H9 (cell line): Measurements from ENCODE around the gene KCNIP1. TPM values are rescaled to one million over a fixed set of nuclear protein-coding genes. Genes with fewer than 3 reads are reported as not detected.

Experiments used
- DNase-seq: peaks from one replicate; pipeline ENCODE4 v3.0.0-alpha.2; 2017
- H2AFZ ChIP-seq: one replicate; pipeline ENCODE4 v1.6.1; 2013; ENCODE audit warnings: mild to moderate bottlenecking, low read length, control low read depth, moderate library complexity
- H2AK5ac ChIP-seq: 2 replicates; pipeline ENCODE4 v1.6.1; 2013; ENCODE audit warnings: low read length, control low read depth, mixed read lengths; ENCODE audit not compliant: insufficient read length
- H2BK120ac ChIP-seq: one replicate; pipeline ENCODE4 v1.6.1; 2013; ENCODE audit warnings: low read depth, mild to moderate bottlenecking, low read length, control low read depth, inconsistent platforms; ENCODE audit not compliant: poor library complexity, severe bottlenecking
- H2BK12ac ChIP-seq: 2 replicates; pipeline ENCODE4 v1.6.1; 2013; ENCODE audit warnings: low read length, control low read depth, mixed read lengths, low read depth; ENCODE audit not compliant: insufficient read length
- H2BK15ac ChIP-seq: 2 replicates; pipeline ENCODE4 v1.6.1; 2013; ENCODE audit warnings: low read depth, low read length, control low read depth
- H2BK20ac ChIP-seq: one replicate; pipeline ENCODE4 v1.6.1; 2013; ENCODE audit warnings: low read depth, mild to moderate bottlenecking, low read length, control low read depth, inconsistent platforms; ENCODE audit not compliant: poor library complexity, severe bottlenecking
- H2BK5ac ChIP-seq: 2 replicates; pipeline ENCODE4 v1.6.1; 2013; ENCODE audit warnings: low read length, control low read depth, mixed read lengths; ENCODE audit not compliant: insufficient read length
- H3K14ac ChIP-seq: 2 replicates; pipeline ENCODE4 v1.6.1; 2013; ENCODE audit warnings: low read length, control low read depth; ENCODE audit not compliant: insufficient read depth
- H3K18ac ChIP-seq: 2 replicates; pipeline ENCODE4 v1.6.1; 2013; ENCODE audit warnings: low read depth, mild to moderate bottlenecking, mixed read lengths, low read length, control low read depth; ENCODE audit not compliant: insufficient read length
- H3K23ac ChIP-seq: 2 replicates; pipeline ENCODE4 v1.6.1; 2013; ENCODE audit warnings: low read length, control low read depth, mixed read lengths, low read depth; ENCODE audit not compliant: insufficient read length
- H3K23me2 ChIP-seq: 2 replicates; pipeline ENCODE4 v1.6.1; 2013; ENCODE audit warnings: low read depth, mild to moderate bottlenecking, mixed read lengths, low read length, control low read depth; ENCODE audit not compliant: insufficient read length, poor library complexity, severe bottlenecking
- H3K27ac ChIP-seq: 2 replicates; pipeline ENCODE4 v1.5.1; 2013; ENCODE audit warnings: low read length, control low read depth, mixed read lengths, low read depth; ENCODE audit not compliant: insufficient read length
- H3K27me3 ChIP-seq: 2 replicates; pipeline ENCODE4 v1.6.1; 2013; ENCODE audit warnings: low read length, control low read depth, inconsistent platforms; ENCODE audit not compliant: insufficient read depth
- H3K4ac ChIP-seq: 2 replicates; pipeline ENCODE4 v1.6.1; 2013; ENCODE audit warnings: low read depth, mild to moderate bottlenecking, control low read depth, inconsistent platforms, low read length, moderate library complexity
- H3K4me1 ChIP-seq: 2 replicates; pipeline ENCODE4 v1.6.1; 2013; ENCODE audit warnings: low read length, control low read depth, inconsistent platforms; ENCODE audit not compliant: insufficient read depth
- H3K4me2 ChIP-seq: 2 replicates; pipeline ENCODE4 v1.6.1; 2013; ENCODE audit warnings: low read length, control low read depth, mixed read lengths; ENCODE audit not compliant: insufficient read length, insufficient read depth
- H3K56ac ChIP-seq: 2 replicates; pipeline ENCODE4 v1.6.1; 2013; ENCODE audit warnings: low read depth, mild to moderate bottlenecking, mixed read lengths, low read length, control low read depth; ENCODE audit not compliant: insufficient read length
- H3K79me1 ChIP-seq: 2 replicates; pipeline ENCODE4 v1.6.1; 2013; ENCODE audit warnings: low read depth, mild to moderate bottlenecking, moderate library complexity, low read length, control low read depth, inconsistent platforms; ENCODE audit not compliant: insufficient read depth, poor library complexity, severe bottlenecking
- H3K79me2 ChIP-seq: 2 replicates; pipeline ENCODE4 v1.6.1; 2013; ENCODE audit warnings: low read length, control low read depth, inconsistent platforms; ENCODE audit not compliant: insufficient read depth
- H3K9ac ChIP-seq: 2 replicates; pipeline ENCODE4 v1.6.1; 2013; ENCODE audit warnings: low read length, control low read depth, mixed read lengths; ENCODE audit not compliant: insufficient read length; ENCODE audit errors: extremely low read depth
- H3K9me3 ChIP-seq: one replicate; pipeline ENCODE4 v1.6.1; 2013; ENCODE audit warnings: low read depth, low read length, inconsistent platforms; ENCODE audit not compliant: control insufficient read depth
- H3T11ph ChIP-seq: one replicate; pipeline ENCODE4 v1.6.1; 2013; ENCODE audit warnings: mild to moderate bottlenecking, low read length, control low read depth, inconsistent platforms
- H4K20me1 ChIP-seq: one replicate; pipeline ENCODE4 v1.6.1; 2013; ENCODE audit not compliant: control insufficient read depth, insufficient read length, insufficient read depth
- H4K5ac ChIP-seq: 2 replicates; pipeline ENCODE4 v1.6.1; 2013; ENCODE audit warnings: low read depth, mild to moderate bottlenecking, mixed read lengths, low read length, control low read depth; ENCODE audit not compliant: insufficient read length
- H4K8ac ChIP-seq: replicated peaks from 2 replicates; pipeline ENCODE4 v1.6.1; 2013; ENCODE audit warnings: low read length, control low read depth, mixed read lengths, low read depth; ENCODE audit not compliant: insufficient read length
- H4K91ac ChIP-seq: 2 replicates; pipeline ENCODE4 v1.6.1; 2013; ENCODE audit warnings: low read depth, mild to moderate bottlenecking, moderate library complexity, mixed read lengths, low read length, control low read depth; ENCODE audit not compliant: insufficient read length
- H3K27ac Mint-ChIP-seq, 3 experiments: 2 replicates in 2 of 3; 3 replicates in 1 of 3; pipeline ENCODE4 v1.8.0; 2020 to 2021; ENCODE audit warnings: mixed read lengths in 3 of 3, mild to moderate bottlenecking in 1 of 3, moderate library complexity in 1 of 3
- H3K27me3 Mint-ChIP-seq: 2 replicates; pipeline ENCODE4 v1.8.0; 2021; ENCODE audit warnings: low read depth, mild to moderate bottlenecking, moderate library complexity, mixed read lengths
- H3K36me3 Mint-ChIP-seq, 3 experiments: 2 replicates in 2 of 3; 3 replicates in 1 of 3; pipeline ENCODE4 v1.8.0; 2020 to 2021; ENCODE audit warnings: low read depth in 3 of 3, mixed read lengths in 3 of 3; ENCODE audit not compliant: insufficient read depth in 1 of 3
- H3K4me1 Mint-ChIP-seq, 2 experiments: 2 replicates each; pipeline ENCODE4 v1.8.0; 2020; ENCODE audit warnings: mixed read lengths in 2 of 2
- H3K4me3 Mint-ChIP-seq, 2 experiments: 2 replicates in 1 of 2; 3 replicates in 1 of 2; pipeline ENCODE4 v1.8.0; 2020 to 2021; ENCODE audit warnings: mild to moderate bottlenecking in 2 of 2, mixed read lengths in 2 of 2, moderate library complexity in 1 of 2
- H3K9me3 Mint-ChIP-seq, 2 experiments: 2 replicates in 1 of 2; 3 replicates in 1 of 2; pipeline ENCODE4 v1.8.0; 2020; ENCODE audit warnings: mild to moderate bottlenecking in 2 of 2, mixed read lengths in 2 of 2, moderate library complexity in 1 of 2
- WGBS: extraction: QIAGEN DNeasy Blood & Tissue Kit; methylation state at CpG from one replicate; pipeline ENCODE4 v1.1.7; 2013; ENCODE audit warnings: missing lambda C conversion rate, low lambda C conversion rate, mixed read lengths; ENCODE audit not compliant: insufficient read length; ENCODE audit errors: extremely low coverage; 5-methylcytosine and 5-hydroxymethylcytosine counted together
- total RNA-seq: library from RNA; stranded (reverse); gene quantifications from 2 replicates; pipeline ENCODE4 v1.2.1, GENCODE V29; 2021
- TF ChIP-seq, protein P1 (sequence below): fragments of 200-600 bp; sonication (generic); conservative IDR thresholded peaks from 3 replicates; pipeline ENCODE4 v1.8.0; 2021; ENCODE audit warnings: antibody characterized with exemption, mild to moderate bottlenecking

Gene KCNIP1
- total RNA-seq, 1 experiment from 2014 or later, result 0.63 TPM

DNA sequence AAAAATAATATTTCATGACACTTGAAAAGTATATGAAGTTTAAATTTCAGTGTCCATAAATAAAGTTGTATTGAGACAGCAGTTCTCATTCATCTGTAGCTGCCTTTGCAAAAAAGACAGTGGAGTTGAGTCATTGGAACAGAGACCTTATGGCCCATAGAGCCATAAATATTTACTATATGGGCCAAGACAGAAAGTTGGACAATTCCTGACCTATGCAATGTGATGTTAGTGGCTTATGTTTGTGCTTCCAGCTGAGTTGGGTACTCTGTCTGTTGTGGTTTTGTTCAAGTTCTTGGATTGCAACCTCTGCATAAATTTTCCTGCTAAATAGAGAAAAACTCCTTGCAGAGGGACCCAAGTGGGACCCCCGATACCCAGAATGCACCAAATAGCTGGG lies 69.8 kb downstream of the KCNIP1 start:
- no peaks in the 10 kb centered on the region for H3K9me3 ChIP-seq
- no peaks in the 10 kb centered on the region for H3K27me3 ChIP-seq
- no peak overlapping the region for H2AK5ac ChIP-seq
- H3K27me3 Mint-ChIP-seq, result peaks cover 11% of the 10 kb centered on the region
- no peak overlapping the region for H3K27ac Mint-ChIP-seq
- WGBS, result no CpG with 5 or more reads among the region's 1 CpG
- no peak overlapping the region for H3K27ac ChIP-seq
- no peak overlapping the region for H3K4me2 ChIP-seq
- no peak overlapping the region for H4K8ac ChIP-seq
- no peak overlapping the region for H4K91ac ChIP-seq
- H3K23me2 ChIP-seq, result no peaks in the 10 kb centered on the region
- H3K56ac ChIP-seq, result no peak overlapping the region
- H4K5ac ChIP-seq, result no peak overlapping the region
- H3K4me1 ChIP-seq, result no peaks in the 10 kb centered on the region
- DNase-seq, result no peak
- H3K4me3 Mint-ChIP-seq, result no peak overlapping the region
- H3K4me1 Mint-ChIP-seq, result peaks cover 7 to 18% of the 10 kb centered on the region in 2 experiments
- H2BK20ac ChIP-seq, result no peak overlapping the region
- no peak overlapping the region for H3K23ac ChIP-seq
- H2BK15ac ChIP-seq, result no peak overlapping the region
- H3T11ph ChIP-seq, result no peak overlapping the region
- no peak overlapping the region for H2BK5ac ChIP-seq
- no peak overlapping the region for H3K14ac ChIP-seq
- no peak overlapping the region for H3K9ac ChIP-seq
- H3K79me2 ChIP-seq, result no peaks in the 10 kb centered on the region
- no peak overlapping the region for H2AFZ ChIP-seq
- no peaks in the 10 kb centered on the region for H3K79me1 ChIP-seq
- no peaks in the 10 kb centered on the region for H4K20me1 ChIP-seq
- H3K4ac ChIP-seq, result no peak overlapping the region
- H2BK120ac ChIP-seq, result no peak overlapping the region
- H3K9me3 Mint-ChIP-seq, result peaks cover 10 to 11% of the 10 kb centered on the region in 2 experiments
- H2BK12ac ChIP-seq, result no peak overlapping the region
- H3K18ac ChIP-seq, result no peak overlapping the region
- peaks cover 0 to 11% (median 0%) of the 10 kb centered on the region in 3 experiments; a peak in 4 of 7 replicates for H3K36me3 Mint-ChIP-seq
- TF ChIP-seq, protein P1, sequence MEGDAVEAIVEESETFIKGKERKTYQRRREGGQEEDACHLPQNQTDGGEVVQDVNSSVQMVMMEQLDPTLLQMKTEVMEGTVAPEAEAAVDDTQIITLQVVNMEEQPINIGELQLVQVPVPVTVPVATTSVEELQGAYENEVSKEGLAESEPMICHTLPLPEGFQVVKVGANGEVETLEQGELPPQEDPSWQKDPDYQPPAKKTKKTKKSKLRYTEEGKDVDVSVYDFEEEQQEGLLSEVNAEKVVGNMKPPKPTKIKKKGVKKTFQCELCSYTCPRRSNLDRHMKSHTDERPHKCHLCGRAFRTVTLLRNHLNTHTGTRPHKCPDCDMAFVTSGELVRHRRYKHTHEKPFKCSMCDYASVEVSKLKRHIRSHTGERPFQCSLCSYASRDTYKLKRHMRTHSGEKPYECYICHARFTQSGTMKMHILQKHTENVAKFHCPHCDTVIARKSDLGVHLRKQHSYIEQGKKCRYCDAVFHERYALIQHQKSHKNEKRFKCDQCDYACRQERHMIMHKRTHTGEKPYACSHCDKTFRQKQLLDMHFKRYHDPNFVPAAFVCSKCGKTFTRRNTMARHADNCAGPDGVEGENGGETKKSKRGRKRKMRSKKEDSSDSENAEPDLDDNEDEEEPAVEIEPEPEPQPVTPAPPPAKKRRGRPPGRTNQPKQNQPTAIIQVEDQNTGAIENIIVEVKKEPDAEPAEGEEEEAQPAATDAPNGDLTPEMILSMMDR, result no peak
